Mesenchymal stem cell (in vitro differentiated cells and primary cell): Measurements from ENCODE around the gene PRRC2C.

Source experiments
- DNase-seq: peaks from one replicate; pipeline ENCODE4 v3.0.0-alpha.2; 2013
- H2AFZ ChIP-seq: one replicate; pipeline ENCODE4 v1.6.1; 2013; ENCODE audit warnings: low read depth, mild to moderate bottlenecking, control low read depth, inconsistent platforms, low read length, moderate library complexity
- H2AK5ac ChIP-seq: 2 replicates; pipeline ENCODE4 v1.6.1; 2013; ENCODE audit warnings: low read length, moderate library complexity, mild to moderate bottlenecking, inconsistent platforms; ENCODE audit not compliant: severe bottlenecking
- H2BK120ac ChIP-seq: one replicate; pipeline ENCODE4 v1.6.1; 2013; ENCODE audit warnings: low read depth, mild to moderate bottlenecking, inconsistent platforms, low read length, moderate library complexity
- H2BK12ac ChIP-seq, 2 experiments: one replicate each; pipeline ENCODE4 v1.6.1; 2013; ENCODE audit warnings: inconsistent platforms in 2 of 2, low read length in 2 of 2, mild to moderate bottlenecking in 2 of 2, moderate library complexity in 2 of 2, control low read depth in 1 of 2
- H2BK15ac ChIP-seq: one replicate; pipeline ENCODE4 v1.6.1; 2013; ENCODE audit warnings: mild to moderate bottlenecking, low read depth, inconsistent platforms; ENCODE audit not compliant: poor library complexity, severe bottlenecking
- H2BK5ac ChIP-seq: 2 replicates; pipeline ENCODE4 v1.6.1; 2013; ENCODE audit warnings: low read depth, mild to moderate bottlenecking, low read length, control low read depth, inconsistent platforms; ENCODE audit not compliant: poor library complexity, severe bottlenecking
- H3K14ac ChIP-seq, 2 experiments: one replicate each; pipeline ENCODE4 v1.6.1; 2013; ENCODE audit warnings: inconsistent platforms in 2 of 2, low read length in 2 of 2, control low read depth in 1 of 2, mild to moderate bottlenecking in 1 of 2, moderate library complexity in 1 of 2
- H3K18ac ChIP-seq, 2 experiments: one replicate each; pipeline ENCODE4 v1.6.1; 2013; ENCODE audit warnings: inconsistent platforms in 2 of 2, low read length in 2 of 2, control low read depth in 1 of 2, low read depth in 1 of 2, mild to moderate bottlenecking in 1 of 2
- H3K23ac ChIP-seq, 2 experiments: one replicate each; pipeline ENCODE4 v1.6.1; 2013; ENCODE audit warnings: inconsistent platforms in 2 of 2, low read length in 2 of 2, mild to moderate bottlenecking in 2 of 2, moderate library complexity in 2 of 2, control low read depth in 1 of 2
- H3K27ac ChIP-seq: 2 replicates; pipeline ENCODE4 v1.5.1; 2013; ENCODE audit warnings: mild to moderate bottlenecking, moderate library complexity, low read length, control low read depth, inconsistent platforms; ENCODE audit not compliant: poor library complexity, severe bottlenecking
- H3K27me3 ChIP-seq, 2 experiments: 2 replicates each; pipeline versions ENCODE4 v1.6.1 to v1.7.0; 2013; ENCODE audit warnings: low read length in 2 of 2, mild to moderate bottlenecking in 2 of 2, moderate library complexity in 2 of 2, control low read depth in 1 of 2, inconsistent platforms in 1 of 2; ENCODE audit not compliant: control insufficient read depth in 1 of 2, insufficient read depth in 1 of 2
- H3K36me3 ChIP-seq, 2 experiments: 2 replicates each; pipeline versions ENCODE4 v1.6.1 to v1.7.0; 2013; ENCODE audit warnings: low read length in 2 of 2, control low read depth in 1 of 2, inconsistent platforms in 1 of 2, low read depth in 1 of 2, mild to moderate bottlenecking in 1 of 2; ENCODE audit not compliant: insufficient read depth in 2 of 2, control insufficient read depth in 1 of 2
- H3K4ac ChIP-seq, 2 experiments: one replicate each; pipeline ENCODE4 v1.6.1; 2013; ENCODE audit warnings: inconsistent platforms in 2 of 2, low read length in 2 of 2, mild to moderate bottlenecking in 2 of 2, moderate library complexity in 2 of 2, control low read depth in 1 of 2, low read depth in 1 of 2
- H3K4me1 ChIP-seq: 2 replicates; pipeline ENCODE4 v1.6.1; 2013; ENCODE audit warnings: low read depth, low read length, control low read depth; ENCODE audit not compliant: control insufficient read depth, insufficient read depth
- H3K4me2 ChIP-seq: 2 replicates; pipeline ENCODE4 v1.6.1; 2013; ENCODE audit warnings: low read length, mild to moderate bottlenecking, inconsistent platforms; ENCODE audit not compliant: poor library complexity, severe bottlenecking
- H3K4me3 ChIP-seq, 2 experiments: 2 replicates each; pipeline versions ENCODE4 v1.5.1 to v1.7.0; 2013; ENCODE audit warnings: low read length in 2 of 2, mild to moderate bottlenecking in 2 of 2, control low read depth in 1 of 2, low read depth in 1 of 2; ENCODE audit not compliant: insufficient read depth in 1 of 2
- H3K79me1 ChIP-seq: replicated peaks from 2 replicates; pipeline ENCODE4 v1.6.1; 2013; ENCODE audit warnings: mild to moderate bottlenecking, control low read depth, low read length, inconsistent platforms; ENCODE audit not compliant: poor library complexity, severe bottlenecking
- H3K9ac ChIP-seq: 2 replicates; pipeline ENCODE4 v1.7.0; 2013; ENCODE audit warnings: mild to moderate bottlenecking, low read length, moderate library complexity
- H3K9me3 ChIP-seq: 2 replicates; pipeline ENCODE4 v1.7.0; 2013; ENCODE audit warnings: mild to moderate bottlenecking, low read length; ENCODE audit not compliant: control insufficient read depth
- H4K8ac ChIP-seq: one replicate; pipeline ENCODE4 v1.6.1; 2013; ENCODE audit warnings: inconsistent platforms, mild to moderate bottlenecking, low read length, moderate library complexity
- H4K91ac ChIP-seq: one replicate; pipeline ENCODE4 v1.6.1; 2013; ENCODE audit warnings: mild to moderate bottlenecking, low read length, inconsistent platforms
- WGBS: methylation state at CpG from one replicate; pipeline ENCODE4 v1.1.7; 2013; ENCODE audit warnings: mixed read lengths; 5-methylcytosine and 5-hydroxymethylcytosine counted together

PRRC2C gene

DNA sequence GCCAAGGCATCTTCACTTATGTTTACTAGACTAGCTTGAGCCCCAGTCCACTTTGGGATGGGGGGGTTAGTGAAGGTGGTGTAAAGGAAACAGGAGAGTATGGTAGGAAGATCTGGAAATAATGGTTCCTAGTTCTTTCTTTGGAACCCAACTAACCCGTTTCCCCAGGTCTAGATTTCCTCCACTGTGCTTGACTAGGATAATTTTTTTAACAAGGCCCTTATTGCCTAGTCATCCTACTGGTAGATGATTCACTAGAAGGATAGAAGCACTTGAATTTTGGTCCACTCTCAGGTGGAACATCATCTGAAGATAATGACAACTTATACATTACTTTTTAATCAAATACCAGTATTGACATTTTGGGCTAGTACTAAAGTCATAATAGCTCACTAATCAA is 90.8 kb downstream of the PRRC2C start:
- Histone ChIP-seq H3K4me2 (no peak overlapping the region), H3K4ac (no peak overlapping the region), H3K18ac (no peak overlapping the region), H3K27ac (no peak overlapping the region), H3K79me1 (peaks cover 19% of the 10 kb centered on the region), H2BK15ac (no peak overlapping the region), H2AFZ (no peak overlapping the region), H3K9me3 (no peaks in the 10 kb centered on the region), H3K36me3 (peaks cover 20 to 93% of the 10 kb centered on the region in 2 experiments), H3K4me3 (no peak overlapping the region), H4K8ac (no peak overlapping the region), H3K23ac (no peak overlapping the region), H3K4me1 (no peaks in the 10 kb centered on the region), H3K14ac (no peak overlapping the region), H2AK5ac (no peak overlapping the region), H3K27me3 (no peaks in the 10 kb centered on the region), H2BK12ac (no peak overlapping the region), H2BK120ac (no peak overlapping the region), H3K9ac (no peak overlapping the region), H4K91ac (no peak overlapping the region), H2BK5ac (no peak overlapping the region)
- DNase-seq = no peak
- WGBS = no CpG with 5 or more reads among the region's 1 CpG

DNA sequence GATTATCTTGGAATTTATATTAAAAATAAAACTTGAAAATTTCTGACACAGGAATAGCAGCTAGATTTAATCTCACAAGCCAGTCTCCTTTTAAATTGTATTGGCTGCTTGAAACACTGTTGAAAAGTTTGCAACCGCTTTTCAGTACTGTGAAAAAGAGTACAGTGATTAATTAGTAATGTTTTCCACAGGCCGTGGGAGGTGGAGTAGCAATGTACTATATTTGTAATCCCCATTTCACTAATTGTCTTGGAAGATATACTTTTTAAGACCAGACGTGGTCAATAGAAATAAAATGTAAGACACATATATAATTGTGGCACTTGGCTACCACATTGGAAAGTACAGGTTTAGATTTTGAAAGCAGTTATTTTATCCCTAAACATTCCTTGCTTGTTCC is 95.9 kb downstream of the PRRC2C start:
- no peak overlapping the region for H4K91ac ChIP-seq
- no peak overlapping the region for H2AK5ac ChIP-seq
- no peak overlapping the region for H3K27ac ChIP-seq
- 100% methylated on average over 1 of the region's 3 CpGs for WGBS
- H3K14ac ChIP-seq = no peak overlapping the region
- peaks cover 29 to 97% of the 10 kb centered on the region in 2 experiments for H3K36me3 ChIP-seq
- H3K9me3 ChIP-seq = no peaks in the 10 kb centered on the region
- H3K4ac ChIP-seq = no peak overlapping the region
- H2BK12ac ChIP-seq = no peak overlapping the region
- H3K4me3 ChIP-seq = no peak overlapping the region
- no peak overlapping the region for H2AFZ ChIP-seq
- H3K79me1 ChIP-seq = peaks cover 24% of the 10 kb centered on the region
- H2BK15ac ChIP-seq = no peak overlapping the region
- no peak overlapping the region for H3K23ac ChIP-seq
- DNase-seq = no peak
- no peaks in the 10 kb centered on the region for H3K4me1 ChIP-seq
- no peak overlapping the region for H3K4me2 ChIP-seq
- no peak overlapping the region for H2BK5ac ChIP-seq
- H3K9ac ChIP-seq = no peak overlapping the region
- no peak overlapping the region for H2BK120ac ChIP-seq
- no peak overlapping the region for H3K18ac ChIP-seq
- H4K8ac ChIP-seq = no peak overlapping the region
- H3K27me3 ChIP-seq = no peaks in the 10 kb centered on the region

DNA sequence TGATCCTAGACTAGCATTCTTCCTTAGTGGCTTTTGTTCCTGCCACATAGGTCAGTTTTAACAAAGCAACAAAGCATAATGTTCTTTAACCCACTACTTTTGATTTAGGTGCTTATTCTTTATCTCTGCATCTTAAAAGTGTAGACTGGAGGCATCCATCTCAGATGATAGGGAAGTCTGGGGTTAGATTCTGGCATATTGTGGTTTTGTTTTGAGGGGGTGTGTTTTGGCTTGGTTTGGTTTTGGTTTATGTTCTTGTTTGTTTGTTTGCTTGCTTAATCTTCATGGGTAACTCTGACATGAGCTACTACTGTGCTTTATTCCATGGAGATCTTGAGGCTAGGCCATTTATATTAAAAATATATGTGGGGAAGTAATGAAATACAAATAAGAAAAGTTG is 96.4 kb downstream of the PRRC2C start:
- no peak for DNase-seq
- no peak overlapping the region for H4K8ac ChIP-seq
- H3K9me3 ChIP-seq = no peaks in the 10 kb centered on the region
- H3K4me2 ChIP-seq = no peak overlapping the region
- H4K91ac ChIP-seq = no peak overlapping the region
- no peak overlapping the region for H2BK15ac ChIP-seq
- peaks cover 23% of the 10 kb centered on the region for H3K79me1 ChIP-seq
- H3K23ac ChIP-seq = no peak overlapping the region
- no peak overlapping the region for H3K18ac ChIP-seq
- H3K4me3 ChIP-seq = no peak overlapping the region
- H3K36me3 ChIP-seq = peaks cover 26 to 93% of the 10 kb centered on the region in 2 experiments
- no peak overlapping the region for H3K14ac ChIP-seq
- no peak overlapping the region for H2BK120ac ChIP-seq
- no peak overlapping the region for H3K27ac ChIP-seq
- no peaks in the 10 kb centered on the region for H3K27me3 ChIP-seq
- H2AFZ ChIP-seq = no peak overlapping the region
- no peak overlapping the region for H2BK12ac ChIP-seq
- no peak overlapping the region for H3K4ac ChIP-seq
- H3K9ac ChIP-seq = no peak overlapping the region
- H2BK5ac ChIP-seq = no peak overlapping the region
- H3K4me1 ChIP-seq = no peaks in the 10 kb centered on the region
- no peak overlapping the region for H2AK5ac ChIP-seq

- H3K14ac ChIP-seq = no peak overlapping the region
- no peak overlapping the region for H2BK15ac ChIP-seq
- H3K27me3 ChIP-seq = no peaks in the 10 kb centered on the region
- H3K23ac ChIP-seq = no peak overlapping the region
- no peak overlapping the region for H4K91ac ChIP-seq
- no peak overlapping the region for H3K27ac ChIP-seq
- no peaks in the 10 kb centered on the region for H3K4me1 ChIP-seq
- WGBS = no CpG with 5 or more reads among the region's 2 CpGs
- peaks cover 29 to 93% of the 10 kb centered on the region in 2 experiments for H3K36me3 ChIP-seq
- no peak overlapping the region for H2AFZ ChIP-seq
- H3K79me1 ChIP-seq = peaks cover 27% of the 10 kb centered on the region
- H3K4me3 ChIP-seq = no peak overlapping the region
- no peak overlapping the region for H4K8ac ChIP-seq
- no peak overlapping the region for H2BK12ac ChIP-seq
- H2BK5ac ChIP-seq = no peak overlapping the region
- no peak overlapping the region for H3K4me2 ChIP-seq
- DNase-seq = no peak
- no peak overlapping the region for H3K4ac ChIP-seq
- H3K18ac ChIP-seq = no peak overlapping the region
- H3K9me3 ChIP-seq = no peaks in the 10 kb centered on the region
- H2BK120ac ChIP-seq = no peak overlapping the region
- no peak overlapping the region for H2AK5ac ChIP-seq
- H3K9ac ChIP-seq = no peak overlapping the region
Observed at GRCh38 chr1:171582589-171582988, 97.3 kb downstream of the PRRC2C start.
